HepG2 (cell line): Measurements from ENCODE around the gene SPAG9. TPM values are rescaled to one million over a fixed set of nuclear protein-coding genes. Genes with fewer than 3 reads are reported as not detected.

Source experiments
- ATAC-seq: fragments of 200-7000 bp; cut with Tn5 transposase; 3 replicates; pipeline ENCODE4 v1.9.1; 2020; ENCODE audit warnings: mild to moderate bottlenecking, moderate library complexity
- BruUV-seq: library from RNA; stranded (reverse); fragments of 400-500 nt; replicated peaks from 2 replicates; lab custom pipeline; 2021; lab: Mats Ljungman, UMichigan
- CTCF ChIA-PET: fragments of 300-600 bp; formaldehyde crosslinking; extraction: SDS; loops from one replicate; lab custom pipeline; 2021; ENCODE audit warnings: low total read pairs, inconsistent platforms, low intra/inter-chr PET ratio; lab: Yijun Ruan, JAX
- POLR2A ChIA-PET: fragments of 350-600 bp; sonication (Branson Sonifier 250); formaldehyde crosslinking; loops from one replicate; lab custom pipeline; 2020; ENCODE audit warnings: antibody characterized with exemption, inconsistent platforms; lab: Yijun Ruan, JAX
- DNase-seq: peaks from one replicate; pipeline ENCODE4 v3.0.0-alpha.2; 2015; ENCODE audit warnings: low spot score
- FAIRE-seq: peaks from 3 replicates; lab custom pipeline; 2011; peaks lifted over from hg19 to GRCh38; lab: Jason Lieb, UNC
- H2AFZ ChIP-seq: one replicate; pipeline ENCODE4 v1.6.1; 2011; ENCODE audit warnings: low read length, inconsistent platforms
- H3K27ac ChIP-seq: fragments of 300-600 bp; 3 replicates; pipeline ENCODE4 v1.8.0; 2011; ENCODE audit warnings: mixed run types, mild to moderate bottlenecking, mixed read lengths, low read length, inconsistent platforms; ENCODE audit not compliant: insufficient read depth; ENCODE audit errors: extremely low read length
- H3K27me3 ChIP-seq, 2 experiments: fragments of 200-600 bp in 1 of 2; 2 replicates in 1 of 2; 3 replicates in 1 of 2; pipeline versions ENCODE4 v1.6.0 to v1.8.0; 2011; ENCODE audit warnings: low read length in 2 of 2, mild to moderate bottlenecking in 2 of 2, moderate library complexity in 2 of 2, inconsistent platforms in 1 of 2; ENCODE audit not compliant: insufficient read depth in 2 of 2, control insufficient read depth in 1 of 2
- H3K36me3 ChIP-seq, 2 experiments: fragments of 200-600 bp in 1 of 2; replicated peaks in 1 of 2; 2 replicates in 1 of 2; 3 replicates in 1 of 2; pipeline versions ENCODE4 v1.5.1 to v1.8.0; 2011; ENCODE audit warnings: low read length in 2 of 2, inconsistent platforms in 1 of 2; ENCODE audit not compliant: insufficient read depth in 2 of 2, control insufficient read depth in 1 of 2
- H3K4me1 ChIP-seq: 2 replicates; pipeline ENCODE4 v1.5.1; 2012; ENCODE audit warnings: low read length, inconsistent platforms; ENCODE audit not compliant: insufficient read depth
- H3K4me2 ChIP-seq: 2 replicates; pipeline ENCODE4 v1.6.0; 2011; ENCODE audit warnings: low read depth, low read length, inconsistent platforms
- H3K4me3 ChIP-seq, 3 experiments: fragments of 200-600 bp in 1 of 3; sonication (generic), shearing (Covaris generic) in 1 of 3; replicated peaks in 1 of 3; 2 replicates each; pipeline ENCODE4 v1.5.1; 2011 to 2016; ENCODE audit warnings: low read length in 3 of 3, inconsistent platforms in 2 of 3, low read depth in 2 of 3, mild to moderate bottlenecking in 2 of 3, control low read depth in 1 of 3, mixed read lengths in 1 of 3; ENCODE audit not compliant: insufficient read depth in 1 of 3
- H3K79me2 ChIP-seq: one replicate; pipeline ENCODE4 v1.6.1; 2011; ENCODE audit warnings: low read length, inconsistent platforms; ENCODE audit not compliant: insufficient read depth
- H3K9ac ChIP-seq: 2 replicates; pipeline ENCODE4 v1.6.0; 2011; ENCODE audit warnings: mild to moderate bottlenecking, low read depth, low read length, inconsistent platforms; ENCODE audit not compliant: insufficient read depth
- H3K9me3 ChIP-seq: 2 replicates; pipeline ENCODE4 v1.5.1; 2012; ENCODE audit warnings: mild to moderate bottlenecking, low read length
- H4K20me1 ChIP-seq: 2 replicates; pipeline ENCODE4 v1.6.0; 2011; ENCODE audit warnings: inconsistent platforms, mild to moderate bottlenecking, low read length, moderate library complexity; ENCODE audit not compliant: insufficient read depth
- ATAD3A ChIP-seq: sonication (generic); formaldehyde crosslinking; IDR thresholded peaks from 2 replicates; pipeline ENCODE4 v1.4.0; 2020; ENCODE audit warnings: missing genetic modification reagents
- MEIS2 ChIP-seq: sonication (generic); formaldehyde crosslinking; IDR thresholded peaks from 2 replicates; pipeline ENCODE4 v1.9.0; 2021; ENCODE audit warnings: mild to moderate bottlenecking, missing genetic modification reagents
- NCOA2 ChIP-seq: sonication (generic); formaldehyde crosslinking; IDR thresholded peaks from 2 replicates; pipeline ENCODE4 v1.8.0; 2022; ENCODE audit warnings: inconsistent platforms
- POLR2G ChIP-seq: fragments of 200-400 bp; formaldehyde crosslinking; IDR thresholded peaks from 2 replicates; pipeline ENCODE4 v1.6.1; 2018; ENCODE audit warnings: mild to moderate bottlenecking, low read depth, low read length, moderate library complexity
- RORA ChIP-seq: sonication (generic); formaldehyde crosslinking; IDR thresholded peaks from 2 replicates; pipeline ENCODE4 v1.5.0; 2020; ENCODE audit warnings: mild to moderate bottlenecking, missing genetic modification reagents, moderate library complexity
- SOX6 ChIP-seq, 2 experiments: fragments of 450-650 bp in 1 of 2; sonication (generic) in 1 of 2; formaldehyde crosslinking in 1 of 2; IDR thresholded peaks; 2 replicates each; pipeline versions ENCODE4 v1.4.0 to v1.6.1; 2017 to 2020; ENCODE audit warnings: antibody characterized with exemption in 1 of 2, mild to moderate bottlenecking in 1 of 2, missing genetic modification reagents in 1 of 2
- SUZ12 ChIP-seq: fragments of 150-350 bp; IDR thresholded peaks from 2 replicates; pipeline ENCODE4 v1.6.1; 2014; ENCODE audit warnings: low read depth, low read length
- TP53 ChIP-seq: sonication (generic); formaldehyde crosslinking; conservative IDR thresholded peaks from 2 replicates; pipeline ENCODE4 v1.4.0; 2020; ENCODE audit warnings: missing genetic modification reagents
- ZBTB7A ChIP-seq: sonication (generic); formaldehyde crosslinking; IDR thresholded peaks from 2 replicates; pipeline ENCODE4 v1.8.0; 2022; ENCODE audit warnings: mild to moderate bottlenecking, missing genetic modification reagents
- ZNF441 ChIP-seq: sonication (generic); formaldehyde crosslinking; IDR thresholded peaks from 2 replicates; pipeline ENCODE4 v1.7.0; 2021; ENCODE audit warnings: missing genetic modification reagents, borderline replicate concordance
- ZNF567 ChIP-seq: sonication (generic); formaldehyde crosslinking; IDR thresholded peaks from 2 replicates; pipeline ENCODE4 v1.8.1; 2023; ENCODE audit warnings: mild to moderate bottlenecking, missing genetic modification reagents, borderline replicate concordance
- WGBS: methylation state at CpG from one replicate; pipeline ENCODE4 v1.1.6; 2017; ENCODE audit warnings: low lambda C conversion rate; 5-methylcytosine and 5-hydroxymethylcytosine counted together
- in situ Hi-C: cut with HindIII; loops from 2 replicates; pipeline ENCODE4 v1.10.0; 2017; ENCODE audit warnings: low pct_unique_long_range_greater_than_20kb; ENCODE audit not compliant: extremely low pct_ligation_motif_present
- intact Hi-C: fragments of 100-400 bp; cut with micrococcal nuclease; formaldehyde crosslinking; loops from one replicate; pipeline ENCODE4 v1.10.0; 2022; ENCODE audit not compliant: unreplicated experiment
- polyA plus RNA-seq, 8 experiments: library from polyadenylated mRNA; depleted of rRNA in 3 of 8; stranded (reverse) in 7 of 8; unstranded in 1 of 8; fragments of >200 nt; fragmentation: Illumina TruSeq in 4 of 8; extraction: Trizol in 4 of 8; gene quantifications; 2 replicates each; pipeline versions ENCODE4 v1.2.1 to v1.2.3, GENCODE V29; 2011 to 2016; ENCODE audit warnings: low read depth in 4 of 8, missing spikeins in 1 of 8, mixed read lengths in 1 of 8; ENCODE audit not compliant: insufficient read depth in 1 of 8
- total RNA-seq, 5 experiments: library from RNA; depleted of rRNA; stranded (reverse); fragments of >200 nt; fragmentation: Illumina TruSeq; extraction: Trizol; gene quantifications; 2 replicates each; pipeline ENCODE4 v1.2.3, GENCODE V29; 2016; ENCODE audit warnings: low read depth in 1 of 5
- TF ChIP-seq, protein P1 (sequence below): sonication (generic); formaldehyde crosslinking; IDR thresholded peaks from 2 replicates; pipeline ENCODE4 v1.4.0; 2020; ENCODE audit warnings: missing genetic modification reagents, low read depth, mild to moderate bottlenecking, borderline replicate concordance
- TF ChIP-seq, protein P2 (sequence below): sonication (generic); IDR thresholded peaks from 2 replicates; pipeline ENCODE4 v1.6.1; 2016; ENCODE audit warnings: low read depth, borderline replicate concordance
- TF ChIP-seq, protein P3 (sequence below): IDR thresholded peaks from 2 replicates; pipeline ENCODE4 v1.6.1; 2012; ENCODE audit warnings: low read length, improper control_type of control experiment
- TF ChIP-seq, protein P4 (sequence below): sonication (generic); formaldehyde crosslinking; IDR thresholded peaks from 2 replicates; pipeline ENCODE4 v1.8.0; 2023; ENCODE audit warnings: mild to moderate bottlenecking, missing genetic modification reagents

Gene SPAG9
- total and polyA plus RNA-seq, 2 of the 13 experiments (the other 11 are each of a cell fraction or from before 2014, with no cell fraction given): 43.2 to 78.6 TPM

DNA sequence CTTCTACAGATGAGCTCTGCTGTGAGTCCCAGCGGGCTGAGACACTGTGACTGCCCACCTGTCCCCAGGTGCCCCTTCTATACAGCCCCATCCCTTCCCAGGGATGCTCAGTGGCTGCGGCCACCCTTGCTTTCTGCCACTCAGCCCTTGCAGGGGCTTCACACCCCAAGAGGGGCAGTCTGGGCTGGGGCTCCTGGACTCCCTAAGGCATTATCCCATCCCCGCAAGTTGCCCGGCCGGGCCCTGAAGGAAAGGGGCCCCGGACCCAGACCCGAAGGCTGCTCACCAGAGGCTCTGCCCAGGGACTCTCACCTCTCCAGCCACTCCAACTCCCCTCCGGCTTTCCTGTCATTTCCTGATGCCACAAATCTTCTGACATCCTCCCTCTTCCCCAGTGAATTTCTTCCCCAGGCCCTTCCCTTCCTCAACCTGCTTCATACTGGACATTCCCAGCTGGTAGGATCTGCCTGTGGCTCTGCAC lies 166.0 kb downstream of the SPAG9 start (continued):
- TF ChIP-seq ZNF567 (CRISPR knock-in tag): no peak
- TF ChIP-seq, protein P1, sequence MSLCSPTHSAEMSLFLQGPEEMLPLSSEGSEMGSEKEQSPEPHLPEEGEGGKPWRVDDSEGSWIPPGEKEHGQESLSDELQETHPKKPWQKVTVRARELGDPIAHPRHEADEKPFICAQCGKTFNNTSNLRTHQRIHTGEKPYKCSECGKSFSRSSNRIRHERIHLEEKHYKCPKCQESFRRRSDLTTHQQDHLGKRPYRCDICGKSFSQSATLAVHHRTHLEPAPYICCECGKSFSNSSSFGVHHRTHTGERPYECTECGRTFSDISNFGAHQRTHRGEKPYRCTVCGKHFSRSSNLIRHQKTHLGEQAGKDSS: no peak

DNA sequence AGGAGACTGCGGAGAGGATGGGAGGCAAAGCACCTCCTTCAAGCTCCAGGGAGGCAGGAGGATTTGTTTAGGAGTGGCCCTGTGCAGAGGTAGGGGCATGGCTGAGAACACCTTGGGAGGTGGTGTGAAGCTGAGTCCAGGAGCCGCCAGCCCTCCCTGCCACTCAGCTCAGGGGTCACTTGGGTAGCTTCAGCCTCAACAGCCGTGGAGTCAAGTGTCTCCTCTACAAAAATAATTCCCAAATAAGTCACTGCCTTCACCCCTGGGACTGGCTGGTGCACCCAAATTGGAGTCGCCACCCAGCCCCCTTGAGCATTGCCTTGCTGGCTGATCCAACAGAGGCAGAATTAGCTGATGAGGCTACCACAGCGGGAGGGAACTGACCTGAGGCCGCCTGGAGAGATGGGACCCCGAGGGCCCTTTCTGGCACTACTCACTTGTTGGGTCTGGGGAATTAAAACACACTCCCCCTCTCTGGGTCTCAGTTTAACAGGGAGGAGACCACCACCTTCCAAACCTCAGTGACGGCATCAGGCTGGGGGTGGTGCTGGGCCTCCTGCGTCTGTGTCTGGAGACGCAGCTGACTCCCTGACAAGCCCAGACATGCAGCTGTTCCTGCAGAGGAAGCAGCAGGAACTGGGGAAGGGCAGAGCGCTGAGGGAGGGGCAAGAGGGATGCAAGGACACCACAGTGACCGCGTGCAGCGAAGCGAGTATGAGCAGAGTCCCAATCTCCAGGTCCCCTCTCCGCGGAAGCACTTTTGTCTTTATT lies 166.7 kb downstream of the SPAG9 start:
- ChIA-PET POLR2A (interaction anchor here (1.0 to 6.3 kb wide), 5 partner anchors 9 to 101 kb away, joined by 3 to 52 read pairs (median 12); partner anchors contain the start of gene TOB1), CTCF (no interaction called here)
- ATAC-seq (no peak; the same call in 2 of the 3 replicates), DNase-seq (no peak), FAIRE-seq (peak; percentile 53)
- H3K9ac ChIP-seq: 0 out of 2 replicates have a peak overlapping the region, but pooled peaks have one; percentile 13
- H3K27me3 ChIP-seq: no peaks in the 10 kb centered on the region
- H2AFZ ChIP-seq: no peak overlapping the region
- no peaks in the 10 kb centered on the region for H3K9me3 ChIP-seq
- no peaks in the 10 kb centered on the region for H4K20me1 ChIP-seq
- no peak overlapping the region for H3K4me3 ChIP-seq
- H3K4me2 ChIP-seq: peak overlapping the region; percentile 12; the same call in 1 of the 2 replicates
- in situ Hi-C loops (loop anchor here (10.0 kb wide), 1 partner anchor 409 kb away; the partner anchor contains the start of gene SPATA20), intact Hi-C loops (loop anchor here (10.0 kb wide), 1 partner anchor 409 kb away; the partner anchor contains the start of gene SPATA20)
- no peaks in the 10 kb centered on the region for H3K36me3 ChIP-seq
- H3K4me1 ChIP-seq: peaks cover 66% of the 10 kb centered on the region
- H3K27ac ChIP-seq: peak overlapping the region; percentile 15
- WGBS: 79% methylated on average over 17 of the region's 17 CpGs
- H3K79me2 ChIP-seq: no peaks in the 10 kb centered on the region
- no TSS peak for BruUV-seq
- TF ChIP-seq, protein P2, sequence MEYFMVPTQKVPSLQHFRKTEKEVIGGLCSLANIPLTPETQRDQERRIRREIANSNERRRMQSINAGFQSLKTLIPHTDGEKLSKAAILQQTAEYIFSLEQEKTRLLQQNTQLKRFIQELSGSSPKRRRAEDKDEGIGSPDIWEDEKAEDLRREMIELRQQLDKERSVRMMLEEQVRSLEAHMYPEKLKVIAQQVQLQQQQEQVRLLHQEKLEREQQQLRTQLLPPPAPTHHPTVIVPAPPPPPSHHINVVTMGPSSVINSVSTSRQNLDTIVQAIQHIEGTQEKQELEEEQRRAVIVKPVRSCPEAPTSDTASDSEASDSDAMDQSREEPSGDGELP: peak; percentile 18; the same call in 1 of the 2 replicates
- TF ChIP-seq ZBTB7A (peak; percentile 68; the same call in 1 of the 2 replicates), ATAD3A (no peak), MEIS2 (peak; percentile 52; the same call in 1 of the 2 replicates), POLR2G (0 out of 2 replicates have a peak, but pooled peaks have one; percentile 2), SOX6 (IDR thresholded peaks at IDR 0.05) (no peak), SOX6 (CRISPR knock-in tag; IDR thresholded peaks at IDR 0.05) (peak; percentile 44; the same call in 1 of the 2 replicates), TP53 (CRISPR knock-in tag) (peak; percentile 99), ZNF441 (CRISPR knock-in tag) (no peak), SUZ12 (no peak), NCOA2 (no peak), RORA (CRISPR knock-in tag) (no peak)
- TF ChIP-seq, protein P3, sequence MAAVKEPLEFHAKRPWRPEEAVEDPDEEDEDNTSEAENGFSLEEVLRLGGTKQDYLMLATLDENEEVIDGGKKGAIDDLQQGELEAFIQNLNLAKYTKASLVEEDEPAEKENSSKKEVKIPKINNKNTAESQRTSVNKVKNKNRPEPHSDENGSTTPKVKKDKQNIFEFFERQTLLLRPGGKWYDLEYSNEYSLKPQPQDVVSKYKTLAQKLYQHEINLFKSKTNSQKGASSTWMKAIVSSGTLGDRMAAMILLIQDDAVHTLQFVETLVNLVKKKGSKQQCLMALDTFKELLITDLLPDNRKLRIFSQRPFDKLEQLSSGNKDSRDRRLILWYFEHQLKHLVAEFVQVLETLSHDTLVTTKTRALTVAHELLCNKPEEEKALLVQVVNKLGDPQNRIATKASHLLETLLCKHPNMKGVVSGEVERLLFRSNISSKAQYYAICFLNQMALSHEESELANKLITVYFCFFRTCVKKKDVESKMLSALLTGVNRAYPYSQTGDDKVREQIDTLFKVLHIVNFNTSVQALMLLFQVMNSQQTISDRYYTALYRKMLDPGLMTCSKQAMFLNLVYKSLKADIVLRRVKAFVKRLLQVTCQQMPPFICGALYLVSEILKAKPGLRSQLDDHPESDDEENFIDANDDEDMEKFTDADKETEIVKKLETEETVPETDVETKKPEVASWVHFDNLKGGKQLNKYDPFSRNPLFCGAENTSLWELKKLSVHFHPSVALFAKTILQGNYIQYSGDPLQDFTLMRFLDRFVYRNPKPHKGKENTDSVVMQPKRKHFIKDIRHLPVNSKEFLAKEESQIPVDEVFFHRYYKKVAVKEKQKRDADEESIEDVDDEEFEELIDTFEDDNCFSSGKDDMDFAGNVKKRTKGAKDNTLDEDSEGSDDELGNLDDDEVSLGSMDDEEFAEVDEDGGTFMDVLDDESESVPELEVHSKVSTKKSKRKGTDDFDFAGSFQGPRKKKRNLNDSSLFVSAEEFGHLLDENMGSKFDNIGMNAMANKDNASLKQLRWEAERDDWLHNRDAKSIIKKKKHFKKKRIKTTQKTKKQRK: no peak
- TF ChIP-seq, protein P4, sequence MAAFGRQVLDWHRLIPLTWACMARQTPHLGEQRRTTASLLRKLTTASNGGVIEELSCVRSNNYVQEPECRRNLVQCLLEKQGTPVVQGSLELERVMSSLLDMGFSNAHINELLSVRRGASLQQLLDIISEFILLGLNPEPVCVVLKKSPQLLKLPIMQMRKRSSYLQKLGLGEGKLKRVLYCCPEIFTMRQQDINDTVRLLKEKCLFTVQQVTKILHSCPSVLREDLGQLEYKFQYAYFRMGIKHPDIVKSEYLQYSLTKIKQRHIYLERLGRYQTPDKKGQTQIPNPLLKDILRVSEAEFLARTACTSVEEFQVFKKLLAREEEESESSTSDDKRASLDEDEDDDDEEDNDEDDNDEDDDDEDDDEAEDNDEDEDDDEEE (CRISPR knock-in tag): no peak
